K562 (cell line): ENCODE results near the gene MYLIP. TPM values are rescaled to one million over a fixed set of nuclear protein-coding genes. Genes with fewer than 3 reads are reported as not detected.
A peak's percentile ranks its signal among the peaks of the same experiment; 100 is the strongest.

ENCODE experiments used
- ASH1L ChIP-seq: fragments of 450-650 bp; IDR thresholded peaks from 2 replicates; pipeline ENCODE4 v1.6.1; 2018; ENCODE audit warnings: borderline replicate concordance, mild to moderate bottlenecking, low read depth; ENCODE audit not compliant: partially characterized antibody
- BACH1 ChIP-seq: fragments of 200-800 bp; sonication (Bioruptor generic); IDR thresholded peaks from 2 replicates; pipeline ENCODE4 v1.6.1; 2016; ENCODE audit warnings: missing genetic modification characterization, missing compliant biosample characterization
- CLOCK ChIP-seq: fragments of 250-450 bp; sonication (Bioruptor Pico); IDR thresholded peaks from 2 replicates; pipeline ENCODE4 v1.4.0; 2020; ENCODE audit warnings: mild to moderate bottlenecking, moderate library complexity, borderline replicate concordance
- CREB3L1 ChIP-seq: fragments of 450-650 bp; IDR thresholded peaks from 2 replicates; pipeline ENCODE4 v1.6.1; 2014; ENCODE audit warnings: low read depth, mild to moderate bottlenecking, moderate library complexity, borderline replicate concordance
- E2F1 ChIP-seq: sonication (generic); formaldehyde crosslinking; IDR thresholded peaks from 2 replicates; pipeline ENCODE4 v1.8.1; 2023; ENCODE audit warnings: mild to moderate bottlenecking, missing genetic modification reagents, moderate library complexity
- HMG20A ChIP-seq: fragments of 450-650 bp; formaldehyde crosslinking; conservative IDR thresholded peaks from 2 replicates; pipeline ENCODE4 v1.4.0; 2020; ENCODE audit warnings: mild to moderate bottlenecking, mixed read lengths
- HNRNPH1 ChIP-seq: fragments of 200-400 bp; formaldehyde crosslinking; optimal IDR thresholded peaks from 2 replicates; pipeline ENCODE3; 2017; ENCODE audit warnings: low read depth, mild to moderate bottlenecking, low read length, moderate library complexity
- IFI16 ChIP-seq: fragments of 250-450 bp; sonication (Bioruptor Pico); IDR thresholded peaks from 2 replicates; pipeline ENCODE4 v2.1.2; 2022; ENCODE audit warnings: mild to moderate bottlenecking, inconsistent platforms
- MXD1 ChIP-seq: fragments of 250-450 bp; sonication (Bioruptor Pico); IDR thresholded peaks from 2 replicates; pipeline ENCODE4 v1.8.0; 2021; ENCODE audit warnings: borderline replicate concordance, mild to moderate bottlenecking, moderate library complexity; ENCODE audit not compliant: poor library complexity, severe bottlenecking
- NFE2 ChIP-seq: IDR thresholded peaks from 2 replicates; pipeline ENCODE4 v1.6.1; 2014; ENCODE audit warnings: antibody characterized with exemption, low read depth
- PHTF2 ChIP-seq: fragments of 250-450 bp; sonication (Bioruptor Pico); IDR thresholded peaks from 2 replicates; pipeline ENCODE4 v1.5.0; 2021; ENCODE audit warnings: mild to moderate bottlenecking
- PTTG1 ChIP-seq: fragments of 450-650 bp; IDR thresholded peaks from 2 replicates; pipeline ENCODE4 v1.6.1; 2016; ENCODE audit warnings: low read depth, mild to moderate bottlenecking, missing genetic modification characterization, missing compliant biosample characterization
- PYGO2 ChIP-seq: fragments of 450-650 bp; IDR thresholded peaks from 2 replicates; pipeline ENCODE4 v1.6.1; 2016; ENCODE audit warnings: mild to moderate bottlenecking, missing genetic modification characterization, moderate library complexity, missing compliant biosample characterization
- SREBF1 ChIP-seq: fragments of 150-350 bp; IDR thresholded peaks from 2 replicates; pipeline ENCODE4 v1.6.1; 2014; ENCODE audit warnings: antibody characterized with exemption, low read depth, low read length, borderline replicate concordance
- TCF7L2 ChIP-seq: fragments of 150-350 bp; IDR thresholded peaks from 2 replicates; pipeline ENCODE4 v1.6.1; 2016; ENCODE audit warnings: low read depth, mild to moderate bottlenecking, low read length, moderate library complexity
- TEAD4 ChIP-seq, 2 experiments: sonication (generic) in 1 of 2; formaldehyde crosslinking in 1 of 2; IDR thresholded peaks; 2 replicates each; pipeline versions ENCODE4 v1.6.1 to v1.8.0; 2012 to 2022; ENCODE audit warnings: borderline replicate concordance in 1 of 2, inconsistent platforms in 1 of 2, low read length in 1 of 2, mild to moderate bottlenecking in 1 of 2, missing genetic modification reagents in 1 of 2
- ZNF583 ChIP-seq: fragments of 250-450 bp; sonication (Bioruptor Pico); IDR thresholded peaks from 2 replicates; pipeline ENCODE4 v1.4.0; 2020
- ZNF695 ChIP-seq: fragments of 450-650 bp; formaldehyde crosslinking; IDR thresholded peaks from 2 replicates; pipeline ENCODE4 v1.4.0; 2020; ENCODE audit warnings: mild to moderate bottlenecking, moderate library complexity
- ZSCAN29 ChIP-seq: fragments of 450-650 bp; IDR thresholded peaks from 2 replicates; pipeline ENCODE4 v1.6.1; 2017
- polyA plus RNA-seq, 8 experiments: library from polyadenylated mRNA; depleted of rRNA in 4 of 8; stranded (reverse) in 5 of 8; unstranded in 3 of 8; fragments of >200 nt; fragmentation: Nextera tagmentation in 2 of 8; fragmentation: Illumina TruSeq in 1 of 8; extraction: Ambion mirVana in 2 of 8; extraction: Trizol in 1 of 8; gene quantifications; 2 replicates each; pipeline versions ENCODE4 v1.2.1 to v1.2.3, GENCODE V29; 2011 to 2014; ENCODE audit warnings: inconsistent platforms in 1 of 8, missing spikeins in 1 of 8
- total RNA-seq, 7 experiments: library from RNA; depleted of rRNA in 6 of 7; stranded (reverse); fragments of >200 nt in 6 of 7; fragmentation: Illumina TruSeq in 2 of 7; extraction: Trizol in 2 of 7; gene quantifications; 2 replicates each; pipeline versions ENCODE4 v1.2.1 to v1.2.3, GENCODE V29; 2011 to 2021; ENCODE audit warnings: low replicate concordance in 1 of 7

MYLIP gene
- total and polyA plus RNA-seq, 9 of the 15 experiments (the other 6 are each of a cell fraction or from before 2014, with no cell fraction given): 10.8 to 43.5 (median 31.5) TPM

GRCh38 chr6:16128759-16129622 lies at the start of gene MYLIP (continued):
- peak; percentile 3 for TF ChIP-seq MXD1
- no peak for TF ChIP-seq IFI16 (CRISPR knock-in tag)
- peak; percentile 91 for TF ChIP-seq PHTF2 (CRISPR knock-in tag)
- peak; percentile 64; the same call in 1 of the 2 replicates for TF ChIP-seq ZNF695
- peak; percentile 87 for TF ChIP-seq E2F1 (CRISPR knock-in tag)
- TF ChIP-seq BACH1 (tag): no peak
- TF ChIP-seq ZNF583: peak; percentile 46; the same call in 1 of the 2 replicates
- peak; percentile 57; the same call in 1 of the 2 replicates for TF ChIP-seq TEAD4 (IDR thresholded peaks at IDR 0.05; ENCODE audit: low read length)
- TF ChIP-seq TEAD4 (CRISPR knock-in tag; IDR thresholded peaks at IDR 0.05; ENCODE audit: borderline replicate concordance): no peak
- peak; percentile 48; the same call in 1 of the 2 replicates for TF ChIP-seq CREB3L1
- no peak for TF ChIP-seq ZSCAN29
- peak; percentile 78 for TF ChIP-seq ASH1L
- peak; percentile 95 for TF ChIP-seq HNRNPH1
- no peak for TF ChIP-seq PTTG1 (tag)
- no peak for TF ChIP-seq TCF7L2
- no peak for TF ChIP-seq HMG20A (CRISPR knock-in tag)
- TF ChIP-seq SREBF1: no peak
- no peak for TF ChIP-seq PYGO2 (tag)
- TF ChIP-seq CLOCK (CRISPR knock-in tag): no peak
- TF ChIP-seq NFE2: no peak
